HG03060 (cell line): Measurements from ENCODE around the gene GRM5.

Experiments
- ATAC-seq: cut with Tn5 transposase; IDR thresholded peaks from one replicate; pipeline ENCODE4 v1.9.1; 2021; ENCODE audit warnings: low read depth, moderate number of reproducible peaks; ENCODE audit not compliant: unreplicated experiment

GRM5 gene

GRCh38 chr11:88521799-88522201 lies 544.0 kb downstream of the GRM5 start:
- ATAC-seq = no peak

- no peak for ATAC-seq
These were observed 544.4 kb downstream of the GRM5 start for GRCh38 chr11:88521399-88521798.

- no peak for ATAC-seq
These were observed 545.4 kb downstream of the GRM5 start for GRCh38 chr11:88520391-88520790.

- ATAC-seq = no peak
These were observed 550.8 kb downstream of the GRM5 start for GRCh38 chr11:88515002-88515401.

GRCh38 chr11:88511006-88511405 lies 554.8 kb downstream of the GRM5 start:
- no peak for ATAC-seq

GRCh38 chr11:88508759-88509581 lies 556.8 kb downstream of the GRM5 start:
- ATAC-seq = no peak

- ATAC-seq = no peak
These were observed 557.4 kb downstream of the GRM5 start for GRCh38 chr11:88508418-88508758.

GRCh38 chr11:88507771-88508417 lies 557.9 kb downstream of the GRM5 start:
- ATAC-seq = no peak

- no peak for ATAC-seq
These were observed 564.2 kb downstream of the GRM5 start for GRCh38 chr11:88501541-88501940.

GRCh38 chr11:88495836-88496235 lies 569.9 kb downstream of the GRM5 start:
- no peak for ATAC-seq

GRCh38 chr11:88494848-88495247 lies 570.9 kb downstream of the GRM5 start:
- no peak for ATAC-seq

GRCh38 chr11:88491674-88492073 lies 574.1 kb downstream of the GRM5 start:
- no peak for ATAC-seq

- no peak for ATAC-seq
These were observed 576.8 kb downstream of the GRM5 start for GRCh38 chr11:88489030-88489429.

- no peak for ATAC-seq
These were observed 578.1 kb downstream of the GRM5 start for GRCh38 chr11:88487646-88488045.

GRCh38 chr11:88484873-88485621 lies 580.7 kb downstream of the GRM5 start:
- peak; percentile 75 for ATAC-seq

GRCh38 chr11:88482871-88483301 lies 582.9 kb downstream of the GRM5 start:
- no peak for ATAC-seq

- ATAC-seq = no peak
These were observed 585.6 kb downstream of the GRM5 start for GRCh38 chr11:88480223-88480622.

GRCh38 chr11:88478136-88478815 lies 587.5 kb downstream of the GRM5 start:
- no peak for ATAC-seq

GRCh38 chr11:88475991-88476418 lies 589.8 kb downstream of the GRM5 start:
- no peak for ATAC-seq

- ATAC-seq = no peak
These were observed 591.1 kb downstream of the GRM5 start for GRCh38 chr11:88474655-88475054.
